ENCODE results near the gene SMPD1. TPM values are rescaled to one million over a fixed set of nuclear protein-coding genes. Genes with fewer than 3 reads are reported as not detected.

The SMPD1 gene
- total RNA-seq, 1 donor from 2014 or later = 27.1 TPM

GRCh38 chr11:6411594-6412031 lies 21.3 kb downstream of the SMPD1 start:
- H3K4me3 Mint-ChIP-seq = no peak overlapping the region
- H3K27me3 Mint-ChIP-seq (ENCODE audit: low read depth) = no peaks in the 10 kb centered on the region
- H3K36me3 Mint-ChIP-seq = peaks cover 8% of the 10 kb centered on the region
- H3K9me3 Mint-ChIP-seq = no peaks in the 10 kb centered on the region
- no peak overlapping the region for H3K27ac Mint-ChIP-seq
- no peak for TF ChIP-seq CTCF (IDR thresholded peaks at IDR 0.05; ENCODE audit: unreplicated experiment)
- DNase-seq (ENCODE audit: low spot score in 2 of 2, unreplicated experiment in 2 of 2) = no peak
- no peaks in the 10 kb centered on the region for H3K4me1 Mint-ChIP-seq

DNA sequence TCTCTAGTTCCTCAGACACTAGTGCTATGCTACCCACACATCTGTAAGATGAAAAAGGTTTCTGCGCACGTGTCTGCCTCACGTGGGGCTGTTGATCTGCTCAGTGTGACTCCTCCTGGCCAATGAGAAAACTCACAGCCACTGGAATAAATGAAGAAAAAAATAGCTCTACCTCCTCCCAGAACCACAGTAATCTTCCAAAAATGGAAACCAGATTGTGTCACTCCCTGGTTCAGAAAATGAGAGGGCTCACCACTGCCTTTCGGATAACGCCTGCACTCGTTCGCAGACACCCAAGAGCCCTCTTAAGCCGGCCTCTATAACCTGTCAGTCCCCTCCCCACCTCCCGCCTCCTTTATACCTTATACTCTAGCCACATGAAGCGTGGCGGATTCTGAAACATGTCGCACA lies 23.5 kb downstream of the SMPD1 start:
- no peak overlapping the region for H3K4me3 Mint-ChIP-seq

DNA sequence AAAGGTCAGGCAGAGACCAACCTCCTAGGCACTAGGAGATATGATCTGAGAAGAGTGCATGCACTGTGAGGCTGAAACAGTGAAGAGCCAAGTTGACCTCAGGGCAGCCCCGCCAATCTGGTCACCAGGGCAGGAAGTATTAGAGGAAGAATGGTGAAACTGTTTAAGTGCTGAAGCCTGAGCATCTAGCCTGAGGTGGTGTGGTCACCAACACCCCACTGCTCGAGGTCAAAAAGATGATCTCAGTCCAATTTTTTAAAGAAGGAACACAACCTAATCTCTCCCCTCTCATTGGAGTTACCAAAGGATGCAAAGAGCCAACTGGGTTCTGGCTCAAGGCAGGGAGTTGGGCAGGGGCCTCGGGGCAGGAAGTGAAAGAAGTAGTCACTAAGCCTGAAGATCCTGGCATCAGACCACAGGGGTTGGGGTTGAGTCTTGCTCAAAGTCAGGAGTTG lies 24.6 kb downstream of the SMPD1 start:
- Mint-ChIP-seq H3K4me1 (peaks cover 5% of the 10 kb centered on the region), H3K36me3 (no peaks in the 10 kb centered on the region), H3K4me3 (no peak overlapping the region), H3K9me3 (no peaks in the 10 kb centered on the region), H3K27me3 (ENCODE audit: low read depth) (no peaks in the 10 kb centered on the region), H3K27ac (no peak overlapping the region)
- TF ChIP-seq CTCF (IDR thresholded peaks at IDR 0.05; ENCODE audit: unreplicated experiment) = no peak
- no peak for DNase-seq (ENCODE audit: low spot score in 2 of 2, unreplicated experiment in 2 of 2)

More for the DNA sequence above, 23.5 kb downstream of the SMPD1 start:
- H3K4me1 Mint-ChIP-seq = no peaks in the 10 kb centered on the region
- no peaks in the 10 kb centered on the region for H3K9me3 Mint-ChIP-seq
- DNase-seq (ENCODE audit: low spot score in 2 of 2, unreplicated experiment in 2 of 2) = no peak
- no peaks in the 10 kb centered on the region for H3K27me3 Mint-ChIP-seq (ENCODE audit: low read depth)
- TF ChIP-seq CTCF (IDR thresholded peaks at IDR 0.05; ENCODE audit: unreplicated experiment) = no peak
- no peak overlapping the region for H3K27ac Mint-ChIP-seq
- peaks cover 5% of the 10 kb centered on the region for H3K36me3 Mint-ChIP-seq

GRCh38 chr11:6415797-6416196 lies 25.5 kb downstream of the SMPD1 start:
- Mint-ChIP-seq H3K27me3 (ENCODE audit: low read depth) (peaks cover 1% of the 10 kb centered on the region), H3K4me3 (no peak overlapping the region), H3K36me3 (no peaks in the 10 kb centered on the region), H3K9me3 (no peaks in the 10 kb centered on the region), H3K4me1 (peaks cover 6% of the 10 kb centered on the region), H3K27ac (no peak overlapping the region)
- no peak for TF ChIP-seq CTCF (IDR thresholded peaks at IDR 0.05; ENCODE audit: unreplicated experiment)
- DNase-seq (ENCODE audit: low spot score in 2 of 2, unreplicated experiment in 2 of 2) = no peak

- Mint-ChIP-seq H3K27ac (no peak overlapping the region), H3K27me3 (ENCODE audit: low read depth) (peaks cover 15% of the 10 kb centered on the region), H3K4me1 (peaks cover 6% of the 10 kb centered on the region), H3K9me3 (no peaks in the 10 kb centered on the region), H3K4me3 (no peak overlapping the region), H3K36me3 (no peaks in the 10 kb centered on the region)
- no peak for TF ChIP-seq CTCF (IDR thresholded peaks at IDR 0.05; ENCODE audit: unreplicated experiment)
- no peak for DNase-seq (ENCODE audit: low spot score in 2 of 2, unreplicated experiment in 2 of 2)
Measured at GRCh38 chr11:6417907-6418556, 27.8 kb downstream of the SMPD1 start.

All from mesothelial cell of epicardium (in vitro differentiated cells).